ENCODE results near the gene CNPY3. TPM values are rescaled to one million over a fixed set of nuclear protein-coding genes. Genes with fewer than 3 reads are reported as not detected.

The CNPY3 gene
- total and polyA plus RNA-seq, 2 of the 13 experiments (the other 11 are each of a cell fraction or from before 2014, with no cell fraction given), result 42.3 to 60.2 TPM

GRCh38 chr6:42938987-42939809, 9.9 kb downstream of the CNPY3 start (continued):
- TF ChIP-seq, protein P1, sequence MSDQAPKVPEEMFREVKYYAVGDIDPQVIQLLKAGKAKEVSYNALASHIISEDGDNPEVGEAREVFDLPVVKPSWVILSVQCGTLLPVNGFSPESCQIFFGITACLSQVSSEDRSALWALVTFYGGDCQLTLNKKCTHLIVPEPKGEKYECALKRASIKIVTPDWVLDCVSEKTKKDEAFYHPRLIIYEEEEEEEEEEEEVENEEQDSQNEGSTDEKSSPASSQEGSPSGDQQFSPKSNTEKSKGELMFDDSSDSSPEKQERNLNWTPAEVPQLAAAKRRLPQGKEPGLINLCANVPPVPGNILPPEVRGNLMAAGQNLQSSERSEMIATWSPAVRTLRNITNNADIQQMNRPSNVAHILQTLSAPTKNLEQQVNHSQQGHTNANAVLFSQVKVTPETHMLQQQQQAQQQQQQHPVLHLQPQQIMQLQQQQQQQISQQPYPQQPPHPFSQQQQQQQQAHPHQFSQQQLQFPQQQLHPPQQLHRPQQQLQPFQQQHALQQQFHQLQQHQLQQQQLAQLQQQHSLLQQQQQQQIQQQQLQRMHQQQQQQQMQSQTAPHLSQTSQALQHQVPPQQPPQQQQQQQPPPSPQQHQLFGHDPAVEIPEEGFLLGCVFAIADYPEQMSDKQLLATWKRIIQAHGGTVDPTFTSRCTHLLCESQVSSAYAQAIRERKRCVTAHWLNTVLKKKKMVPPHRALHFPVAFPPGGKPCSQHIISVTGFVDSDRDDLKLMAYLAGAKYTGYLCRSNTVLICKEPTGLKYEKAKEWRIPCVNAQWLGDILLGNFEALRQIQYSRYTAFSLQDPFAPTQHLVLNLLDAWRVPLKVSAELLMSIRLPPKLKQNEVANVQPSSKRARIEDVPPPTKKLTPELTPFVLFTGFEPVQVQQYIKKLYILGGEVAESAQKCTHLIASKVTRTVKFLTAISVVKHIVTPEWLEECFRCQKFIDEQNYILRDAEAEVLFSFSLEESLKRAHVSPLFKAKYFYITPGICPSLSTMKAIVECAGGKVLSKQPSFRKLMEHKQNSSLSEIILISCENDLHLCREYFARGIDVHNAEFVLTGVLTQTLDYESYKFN (CRISPR knock-in tag; conservative IDR thresholded peaks at IDR 0.05), result peak; percentile 98
- TF ChIP-seq ZNF547 (CRISPR knock-in tag; IDR thresholded peaks at IDR 0.05), result 0 out of 2 replicates have a peak, but pooled peaks have one; percentile 35
- no peak for TF ChIP-seq TCF7 (IDR thresholded peaks at IDR 0.05; ENCODE audit: low read depth)
- TF ChIP-seq RBFOX2 (IDR thresholded peaks at IDR 0.05; ENCODE audit: low read depth, low read length), result no peak
- TF ChIP-seq, protein P2, sequence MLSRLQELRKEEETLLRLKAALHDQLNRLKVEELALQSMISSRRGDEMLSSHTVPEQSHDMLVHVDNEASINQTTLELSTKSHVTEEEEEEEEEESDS (CRISPR knock-in tag; IDR thresholded peaks at IDR 0.05; ENCODE audit: borderline replicate concordance), result no peak
- TF ChIP-seq NFIB (CRISPR knock-in tag; IDR thresholded peaks at IDR 0.05; ENCODE audit: borderline replicate concordance), result no peak
- no peak for TF ChIP-seq SIX4 (CRISPR knock-in tag; IDR thresholded peaks at IDR 0.05)
- no peak for TF ChIP-seq MYNN (CRISPR knock-in tag; IDR thresholded peaks at IDR 0.05; ENCODE audit: low read depth)
- peak; percentile 48; the same call in 1 of the 2 replicates for TF ChIP-seq ZNF784 (CRISPR knock-in tag; IDR thresholded peaks at IDR 0.05; ENCODE audit: borderline replicate concordance)
- no peak for TF ChIP-seq SYNCRIP (IDR thresholded peaks at IDR 0.05; ENCODE audit: insufficient read depth, low read depth, low read length)
- TF ChIP-seq TSC22D2 (CRISPR knock-in tag; IDR thresholded peaks at IDR 0.05; ENCODE audit: borderline replicate concordance), result no peak
- peak; percentile 18 for TF ChIP-seq YY1 (IDR thresholded peaks at IDR 0.05; ENCODE audit: insufficient read depth, insufficient replicate concordance, low read depth, low read length)
- TF ChIP-seq MEIS1 (CRISPR knock-in tag; IDR thresholded peaks at IDR 0.05; ENCODE audit: borderline replicate concordance), result peak; percentile 60; the same call in 1 of the 2 replicates
- TF ChIP-seq FOXA3 (CRISPR knock-in tag; IDR thresholded peaks at IDR 0.05), result peak; percentile 92
- TF ChIP-seq NR2C2 (CRISPR knock-in tag; IDR thresholded peaks at IDR 0.05; ENCODE audit: borderline replicate concordance), result peak; percentile 71; the same call in 1 of the 2 replicates
- 0 out of 2 replicates have a peak, but pooled peaks have one; percentile 44 for TF ChIP-seq ZNF225 (CRISPR knock-in tag; IDR thresholded peaks at IDR 0.05)
- TF ChIP-seq ZNF468 (CRISPR knock-in tag; IDR thresholded peaks at IDR 0.05), result no peak
- TF ChIP-seq ZFX (CRISPR knock-in tag; IDR thresholded peaks at IDR 0.05; ENCODE audit: low read depth), result peak; percentile 91
- TF ChIP-seq SALL1 (CRISPR knock-in tag; IDR thresholded peaks at IDR 0.05), result peak; percentile 98
- peak; percentile 91 for TF ChIP-seq SKIL (CRISPR knock-in tag; IDR thresholded peaks at IDR 0.05; ENCODE audit: borderline replicate concordance)
- TF ChIP-seq HNRNPH1 (optimal IDR thresholded peaks at IDR 0.05; ENCODE audit: low read depth, low read length), result no peak
- TF ChIP-seq KDM4B (CRISPR knock-in tag; IDR thresholded peaks at IDR 0.05), result no peak
